CD4-positive, alpha-beta T cell treated with Interleukin-21 for 1 hour (primary cell): ENCODE results near the gene ADGRL3.
A peak's percentile ranks its signal among the peaks of the same experiment; 100 is the strongest.
"Not testable (repeated sequence)": the region's sequence is repeated elsewhere in the genome, so short reads cannot be mapped to it uniquely, and the experiment has no call there.

Experiments used
- DNase-seq: peaks from one replicate; pipeline ENCODE4 v3.0.0-alpha.2; 2020

Gene ADGRL3

GRCh38 chr4:61923179-61923578 lies 723.1 kb downstream of the ADGRL3 start:
- no peak for DNase-seq

- DNase-seq = no peak
Measured at GRCh38 chr4:61924131-61924530, 724.0 kb downstream of the ADGRL3 start.

GRCh38 chr4:61933527-61933926 lies 733.4 kb downstream of the ADGRL3 start:
- DNase-seq = no peak

- DNase-seq = no peak
Measured at GRCh38 chr4:61934198-61934597, 734.1 kb downstream of the ADGRL3 start.

- DNase-seq = peak; percentile 6
Measured at GRCh38 chr4:61938250-61938846, 738.2 kb downstream of the ADGRL3 start.

GRCh38 chr4:61950625-61951024 lies 750.5 kb downstream of the ADGRL3 start:
- DNase-seq = no peak

- DNase-seq = no peak
Measured at GRCh38 chr4:61953386-61953785, 753.3 kb downstream of the ADGRL3 start.

GRCh38 chr4:61958591-61958990 lies 758.5 kb downstream of the ADGRL3 start:
- no peak for DNase-seq

GRCh38 chr4:61959087-61959486 lies 759.0 kb downstream of the ADGRL3 start:
- no peak for DNase-seq

GRCh38 chr4:61984260-61984909 lies 784.3 kb downstream of the ADGRL3 start:
- no peak for DNase-seq

- DNase-seq = no peak
Measured at GRCh38 chr4:61985426-61985825, 785.3 kb downstream of the ADGRL3 start.

- DNase-seq = not testable (repeated sequence)
Measured at GRCh38 chr4:61986929-61987328, 786.8 kb downstream of the ADGRL3 start.

- no peak for DNase-seq
Measured at GRCh38 chr4:61992351-61992750, 792.2 kb downstream of the ADGRL3 start.

GRCh38 chr4:61994036-61994435 lies 793.9 kb downstream of the ADGRL3 start:
- no peak for DNase-seq

- DNase-seq = no peak
Measured at GRCh38 chr4:61995717-61996340, 795.7 kb downstream of the ADGRL3 start.

GRCh38 chr4:61996943-61997342 lies 796.8 kb downstream of the ADGRL3 start:
- DNase-seq = no peak

GRCh38 chr4:61997831-61998230 lies 797.7 kb downstream of the ADGRL3 start:
- DNase-seq = no peak

GRCh38 chr4:62003695-62004094 lies 803.6 kb downstream of the ADGRL3 start:
- DNase-seq = no peak

- DNase-seq = no peak
Measured at GRCh38 chr4:62004881-62005280, 804.8 kb downstream of the ADGRL3 start.

- no peak for DNase-seq
Measured at GRCh38 chr4:62006108-62006507, 806.0 kb downstream of the ADGRL3 start.

- DNase-seq = no peak
Measured at GRCh38 chr4:62015043-62015739, 815.1 kb downstream of the ADGRL3 start.

GRCh38 chr4:62018537-62018936 lies 818.4 kb downstream of the ADGRL3 start:
- no peak for DNase-seq

GRCh38 chr4:62023633-62024032 lies 823.5 kb downstream of the ADGRL3 start:
- no peak for DNase-seq

GRCh38 chr4:62028745-62029144 lies 828.6 kb downstream of the ADGRL3 start:
- no peak for DNase-seq
